HG02840 (cell line): ENCODE results near the gene ANKLE1.
"Not testable (repeated sequence)": the region's sequence is repeated elsewhere in the genome, so short reads cannot be mapped to it uniquely, and the experiment has no call there.

Experiments used
- ATAC-seq: cut with Tn5 transposase; IDR thresholded peaks from one replicate; pipeline ENCODE4 v1.9.1; 2021; ENCODE audit warnings: mild to moderate bottlenecking, moderate library complexity, moderate number of reproducible peaks; ENCODE audit not compliant: unreplicated experiment, low FRiP score

The ANKLE1 gene

DNA sequence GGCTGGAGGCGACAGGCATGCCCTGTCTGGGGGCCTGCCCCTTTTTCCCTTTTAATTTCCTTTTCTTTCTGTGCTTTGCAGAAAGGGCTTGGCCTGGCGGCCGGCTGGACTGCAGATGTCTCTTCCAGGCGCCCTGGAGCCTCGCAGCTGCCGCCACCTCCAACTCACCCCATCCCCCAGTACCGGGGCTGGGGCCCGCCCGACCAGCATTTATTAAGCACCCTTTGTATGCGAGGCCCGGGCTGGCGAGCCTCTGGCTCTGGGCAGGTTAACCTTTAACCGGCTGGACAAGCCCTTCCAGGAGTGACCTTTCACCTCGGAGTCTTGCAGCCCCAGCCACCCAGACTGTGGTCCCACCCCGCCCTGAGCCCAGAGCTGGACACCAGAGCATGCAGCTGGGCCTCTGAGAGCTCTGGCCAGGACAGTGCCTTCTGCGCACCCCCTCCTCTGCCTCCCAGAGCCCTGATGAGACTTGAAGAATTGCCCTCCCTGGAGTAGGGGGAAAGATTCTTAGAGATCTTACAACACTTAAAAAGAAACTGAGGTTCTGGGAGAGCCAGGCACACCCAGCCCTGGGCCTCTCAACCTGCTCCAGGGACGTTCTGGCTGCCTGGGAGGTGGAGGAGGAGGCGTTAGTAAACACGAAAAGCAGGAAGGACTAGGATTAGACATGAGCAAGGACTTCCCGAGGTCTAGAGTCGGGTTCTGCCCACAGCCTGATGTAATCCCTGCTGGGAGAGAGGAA lies 34.8 kb upstream of the ANKLE1 start:
- ATAC-seq: no peak

DNA sequence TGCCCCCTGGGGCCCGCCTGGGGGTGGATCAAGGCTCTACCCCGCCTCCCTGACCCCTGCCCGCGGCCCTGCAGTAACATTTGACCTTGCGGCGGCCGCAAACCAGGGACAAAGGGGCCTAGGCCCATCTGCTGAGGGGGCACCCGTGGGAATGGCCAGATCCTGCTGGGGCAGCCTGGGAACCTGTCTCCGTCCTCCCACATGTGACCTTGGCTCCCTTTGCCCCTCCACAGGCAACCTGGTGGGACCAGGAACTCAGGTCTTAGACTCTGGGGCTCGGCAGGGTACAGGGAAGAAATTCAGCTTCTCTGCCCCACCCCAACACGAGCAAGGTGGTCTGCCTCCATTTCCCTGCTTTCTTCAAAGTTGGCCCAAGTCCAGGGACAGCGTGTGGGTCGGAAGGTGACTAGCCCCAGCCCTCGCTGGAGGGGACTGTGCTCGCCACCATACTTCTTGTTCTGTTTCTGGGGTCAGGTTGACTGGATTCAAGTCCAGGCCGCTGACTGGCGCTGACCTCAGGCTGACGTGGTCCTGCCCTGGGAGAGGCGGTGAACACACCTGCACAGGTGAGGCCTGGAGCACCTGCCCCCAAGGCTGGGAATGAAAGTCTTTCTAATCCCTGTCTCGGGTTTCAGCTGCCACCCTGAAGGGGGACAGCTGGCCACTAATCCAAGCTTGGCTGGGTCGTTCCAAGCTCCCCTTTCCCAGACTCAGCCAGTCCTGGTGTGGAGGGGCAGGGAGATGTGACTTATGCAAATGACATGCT lies 33.5 kb upstream of the ANKLE1 start:
- ATAC-seq: no peak

DNA sequence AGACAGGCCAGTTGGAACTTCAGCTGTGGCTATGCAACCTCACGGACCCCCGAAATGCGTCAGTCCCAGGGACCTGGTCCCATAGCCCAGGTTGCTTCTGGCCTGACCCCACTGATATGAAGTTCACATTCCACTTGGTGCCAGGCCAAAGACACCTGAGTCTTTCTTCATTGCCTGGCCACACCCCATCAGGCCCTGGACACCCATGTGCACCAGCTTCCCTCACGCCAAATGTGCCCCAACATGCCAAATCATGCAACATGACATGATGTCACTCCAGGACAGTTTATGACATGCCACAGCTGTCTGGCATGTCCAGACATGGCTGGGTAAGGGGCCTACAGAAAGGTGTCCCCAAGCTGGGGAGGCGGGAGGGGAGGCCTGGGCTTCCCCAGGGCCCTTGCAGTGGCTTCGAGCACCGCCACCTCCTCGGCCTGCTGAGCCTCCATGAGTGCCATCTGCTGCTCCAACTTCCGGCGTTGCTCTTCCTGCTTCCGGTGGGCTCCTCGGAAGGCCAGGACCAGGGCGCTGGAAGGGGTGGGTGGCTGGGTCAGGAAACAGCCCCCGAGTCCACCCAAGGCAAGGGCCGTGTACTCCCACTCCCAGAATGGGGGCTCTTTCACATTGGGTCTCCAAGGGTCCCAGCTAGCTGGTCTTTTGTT lies 31.7 kb upstream of the ANKLE1 start:
- ATAC-seq: no peak

DNA sequence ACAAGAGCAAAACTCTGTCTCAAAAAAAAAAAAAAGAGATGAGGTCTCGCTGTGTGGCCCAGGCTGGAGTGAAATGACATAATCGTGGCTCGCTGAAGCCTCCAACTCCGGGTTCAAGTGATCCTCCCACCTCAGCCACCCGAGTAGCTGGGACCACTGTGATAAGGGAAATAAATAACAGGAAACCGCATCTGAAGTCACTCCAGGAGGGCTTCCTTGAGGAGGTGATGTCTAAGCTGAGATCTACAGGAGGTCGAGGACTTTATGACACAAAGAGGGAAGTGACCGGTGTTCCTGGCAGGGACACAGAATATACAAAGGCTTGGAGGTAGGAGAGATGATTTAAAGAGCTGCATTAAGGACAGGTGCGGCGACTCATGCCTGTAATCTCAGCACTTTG lies 27.1 kb upstream of the ANKLE1 start:
- no peak for ATAC-seq

DNA sequence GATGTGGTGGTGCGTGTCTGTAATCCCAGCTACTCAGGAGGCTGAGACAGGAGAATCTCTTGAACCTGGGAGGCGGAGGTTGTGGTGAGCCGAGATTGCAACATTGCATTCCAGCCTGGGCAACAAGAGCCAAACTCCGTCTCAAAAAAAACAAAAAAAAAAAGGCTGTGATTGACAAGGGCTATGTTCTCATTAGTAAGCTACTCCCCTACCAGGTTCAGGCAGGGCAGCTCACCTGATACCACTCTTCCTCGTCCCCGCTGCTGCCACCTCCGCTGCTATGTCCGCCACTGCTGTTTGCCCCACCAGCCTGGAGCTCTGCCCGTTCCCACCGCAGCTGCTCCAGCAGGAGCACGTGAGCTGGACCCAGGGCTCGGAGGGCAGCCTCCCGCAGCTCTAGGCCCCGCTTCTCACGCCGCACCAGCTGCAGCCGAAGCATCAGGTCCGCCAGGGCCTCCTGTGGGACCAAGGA lies 26.5 kb upstream of the ANKLE1 start:
- no peak for ATAC-seq

DNA sequence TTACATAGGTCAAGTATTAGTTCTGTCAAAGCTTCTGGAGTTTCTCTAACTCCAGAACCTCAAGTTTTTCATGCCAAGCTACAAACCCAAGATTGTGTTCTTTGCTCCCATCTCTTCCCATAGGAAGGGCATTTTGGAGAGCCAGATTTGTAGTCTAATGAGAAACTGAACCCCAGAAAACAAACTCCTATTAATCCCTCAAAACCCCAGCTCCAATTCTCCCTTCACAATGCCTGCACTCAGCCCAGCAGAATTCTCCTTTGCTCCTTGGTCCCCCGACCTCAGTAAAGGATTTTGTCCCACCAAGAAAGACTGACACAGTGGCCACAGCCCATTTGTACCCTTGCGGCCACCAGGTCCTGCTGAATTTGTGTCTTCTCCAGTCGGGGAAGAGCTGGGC lies 25.6 kb upstream of the ANKLE1 start:
- ATAC-seq: no peak

DNA sequence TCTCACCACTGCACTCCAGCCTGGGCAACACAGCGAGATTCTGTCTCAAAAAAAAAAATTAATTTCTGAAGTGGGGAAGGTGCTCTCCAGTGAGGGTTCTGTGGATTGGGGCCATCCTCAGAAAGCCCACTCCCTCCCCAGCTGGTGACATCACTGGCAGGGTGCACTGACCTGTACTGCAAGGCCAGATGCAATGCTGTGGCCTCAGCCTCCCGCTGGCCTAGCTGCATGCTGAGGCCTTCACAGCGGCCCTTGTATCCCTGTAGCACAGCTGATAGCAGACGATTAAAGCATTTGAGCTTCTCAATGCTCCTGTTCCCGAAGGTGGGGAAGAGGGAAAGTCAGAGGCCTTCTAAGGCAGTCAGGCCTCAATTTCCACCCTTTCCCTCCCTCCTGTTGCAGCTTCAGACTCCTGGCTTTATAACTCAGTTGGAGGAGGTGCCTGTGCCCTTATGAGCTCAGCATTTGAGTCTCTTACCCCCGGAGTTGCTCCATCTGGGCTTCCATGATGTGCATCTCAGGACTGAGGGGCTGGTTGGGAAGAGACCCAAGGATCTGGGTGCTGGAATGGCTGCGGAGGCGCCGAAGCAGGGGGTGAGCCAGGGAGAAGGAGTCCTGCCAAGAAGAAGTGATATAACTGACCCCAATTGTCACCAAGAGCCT lies 22.5 kb upstream of the ANKLE1 start:
- no peak for ATAC-seq

DNA sequence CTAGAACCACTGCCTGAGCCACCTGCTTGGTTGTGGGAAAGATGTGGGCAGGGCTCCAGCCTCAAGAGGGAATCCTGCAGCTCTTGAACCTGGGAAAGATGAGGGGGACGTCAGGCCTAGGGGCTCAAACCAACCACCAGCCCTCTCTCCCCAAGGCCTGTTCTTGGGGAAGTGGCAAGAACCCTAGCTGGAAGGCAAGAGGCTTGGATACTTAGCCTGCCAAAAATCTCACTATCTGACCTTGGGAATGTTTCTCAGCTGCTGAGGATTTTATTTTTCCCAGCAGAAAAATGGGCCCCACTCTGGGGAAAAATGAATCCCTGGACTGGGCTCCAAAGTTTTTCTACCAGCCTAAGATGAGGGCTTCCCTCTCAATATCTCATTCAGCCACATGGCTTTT lies 21.8 kb upstream of the ANKLE1 start:
- no peak for ATAC-seq

DNA sequence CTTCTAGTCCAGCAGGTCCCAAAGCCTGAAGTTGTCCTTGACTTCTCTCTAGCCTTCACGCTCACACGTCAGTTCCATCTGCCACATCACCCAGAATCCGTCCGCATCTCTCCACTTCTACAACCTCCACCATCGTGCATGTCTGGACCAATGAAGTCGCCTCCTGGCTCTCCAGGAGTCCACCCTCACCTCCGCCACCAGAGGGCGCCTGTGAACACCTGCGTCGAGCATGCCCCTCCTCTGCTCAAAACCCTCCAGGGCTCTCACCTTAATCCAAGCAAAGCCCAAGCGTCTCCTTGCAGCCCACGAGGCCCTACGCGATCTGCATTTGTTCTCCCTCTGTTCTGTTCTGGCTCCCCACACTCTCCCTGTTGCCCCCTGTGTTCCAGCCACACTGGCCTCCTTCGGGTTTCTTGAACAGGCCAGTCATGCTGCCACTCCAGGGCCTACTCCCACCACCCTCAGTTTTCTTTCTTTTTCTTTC lies 20.8 kb upstream of the ANKLE1 start:
- ATAC-seq: no peak

DNA sequence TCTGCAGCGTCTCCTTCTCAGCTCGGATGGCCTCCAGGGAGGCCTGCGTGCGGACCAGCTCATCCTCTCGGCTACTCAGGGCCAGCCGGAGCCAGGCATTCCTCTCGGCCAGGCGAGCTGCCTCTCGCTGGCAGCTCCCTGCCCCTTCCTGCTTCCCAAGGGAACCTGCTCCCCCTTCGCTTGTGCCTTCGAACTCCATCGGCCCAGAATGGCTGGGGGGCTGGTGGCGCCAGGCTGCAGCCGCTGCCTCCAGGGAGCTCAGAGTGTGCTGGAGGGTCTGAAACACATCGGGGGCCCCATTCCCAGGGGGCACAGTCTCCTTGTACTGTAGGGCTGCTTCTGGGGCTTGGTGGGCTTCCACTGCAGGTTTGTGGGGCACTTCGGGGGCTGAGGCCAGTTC lies 19.1 kb upstream of the ANKLE1 start:
- no peak for ATAC-seq

DNA sequence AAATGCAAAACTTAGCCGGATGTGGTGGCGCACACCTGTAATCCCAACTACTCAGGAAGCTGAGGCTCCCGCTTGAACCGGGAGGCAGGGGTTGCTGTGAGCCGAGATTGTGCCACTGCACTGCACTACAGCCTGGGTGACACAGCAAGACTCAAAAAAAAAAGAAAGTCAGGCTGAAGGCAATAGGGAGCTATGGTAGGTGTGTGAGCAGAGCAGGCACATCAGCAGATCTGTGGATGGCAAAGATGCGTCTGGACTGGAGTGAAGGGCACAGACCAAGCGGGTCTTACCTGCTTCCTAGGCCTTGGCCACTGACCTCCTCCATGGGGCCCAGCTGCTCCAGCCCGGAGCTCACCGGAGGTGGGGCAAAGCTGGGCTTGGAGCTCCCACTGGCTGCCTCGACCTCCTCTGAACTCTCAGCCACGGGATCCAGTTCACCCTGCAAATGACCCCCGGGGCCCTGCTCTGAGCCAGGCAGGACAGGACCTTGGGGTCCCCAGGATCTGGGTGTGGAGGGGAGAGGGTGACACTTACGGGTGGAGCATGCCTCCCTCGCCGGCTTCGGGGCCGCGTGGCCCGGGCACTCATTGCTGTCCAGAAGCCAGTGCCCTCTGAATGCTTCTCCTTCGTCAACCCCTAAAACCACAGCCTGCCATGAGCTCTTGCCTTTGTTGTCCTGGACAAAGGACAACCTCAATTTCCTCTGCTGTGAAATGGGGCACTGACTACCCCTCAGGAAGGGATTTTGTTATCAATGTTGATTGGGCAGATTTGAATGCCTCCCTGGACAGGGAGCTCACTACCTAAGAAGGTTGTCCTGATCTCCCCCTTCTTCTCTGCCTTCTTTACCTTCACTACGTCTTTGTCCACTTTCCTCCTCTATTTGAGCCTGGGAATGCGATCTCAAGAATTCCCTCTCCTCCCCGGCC lies 17.7 kb upstream of the ANKLE1 start:
- no peak for ATAC-seq

DNA sequence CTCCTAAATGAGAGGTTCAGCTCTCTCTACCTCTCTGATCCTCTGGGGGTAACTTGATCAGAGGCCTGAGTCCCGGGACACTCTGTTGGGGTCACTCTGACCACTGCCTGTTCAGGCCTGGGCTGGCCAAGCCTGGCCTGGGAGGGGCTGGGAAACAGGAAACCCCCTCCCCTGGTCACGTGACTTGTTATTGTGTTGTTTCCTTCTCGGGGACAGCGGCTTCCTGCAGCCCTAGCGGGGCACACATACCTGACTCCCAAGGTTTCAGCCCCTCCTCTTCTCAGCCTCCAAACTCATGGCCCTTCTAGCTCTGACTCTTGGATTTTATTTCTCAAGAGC lies 17.1 kb upstream of the ANKLE1 start, which contains the start of gene USHBP1:
Gene USHBP1, minus strand, starts transcription at position 105 of the 339 bp plus-strand sequence. CDS start 446 bp downstream, outside the sequence.
- no peak for ATAC-seq

DNA sequence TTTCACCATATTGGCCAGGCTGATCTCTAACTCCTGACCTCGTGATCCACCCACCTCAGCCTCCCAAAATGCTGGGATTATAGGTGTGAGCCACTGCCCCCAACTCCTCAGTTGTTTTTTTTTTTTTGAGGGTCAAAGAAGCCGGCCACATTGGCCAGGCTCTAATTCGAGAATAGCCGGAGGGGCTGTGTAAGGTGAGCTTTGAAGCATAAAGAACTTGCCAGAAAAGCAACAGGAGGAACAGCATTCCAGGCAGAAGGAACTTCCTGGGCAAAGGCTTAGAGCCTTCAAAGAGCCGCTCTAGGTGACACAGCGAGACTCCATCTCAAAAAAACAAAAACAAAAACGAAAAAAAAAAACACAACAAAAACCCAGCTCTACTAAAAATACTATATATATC lies 15.7 kb upstream of the ANKLE1 start:
- no peak for ATAC-seq

DNA sequence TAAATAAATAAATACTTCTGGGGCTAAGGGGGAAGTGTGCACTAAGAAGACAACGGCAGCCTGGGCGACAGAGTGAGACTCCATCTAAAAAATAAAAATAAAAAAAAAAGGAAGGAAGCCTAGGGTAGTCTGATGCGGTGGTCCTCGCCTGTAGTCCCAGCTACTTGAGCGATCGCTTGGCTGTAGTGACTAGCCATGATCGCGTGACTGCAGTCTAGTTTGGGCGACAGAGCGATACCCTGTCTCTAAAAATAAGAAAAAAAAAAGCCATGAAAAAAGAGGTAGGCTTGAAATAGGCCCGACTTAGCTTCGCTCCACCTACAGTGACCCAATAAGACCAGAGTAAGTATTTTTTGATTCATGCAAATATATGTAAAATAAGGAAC lies 15.1 kb upstream of the ANKLE1 start:
- no peak for ATAC-seq

DNA sequence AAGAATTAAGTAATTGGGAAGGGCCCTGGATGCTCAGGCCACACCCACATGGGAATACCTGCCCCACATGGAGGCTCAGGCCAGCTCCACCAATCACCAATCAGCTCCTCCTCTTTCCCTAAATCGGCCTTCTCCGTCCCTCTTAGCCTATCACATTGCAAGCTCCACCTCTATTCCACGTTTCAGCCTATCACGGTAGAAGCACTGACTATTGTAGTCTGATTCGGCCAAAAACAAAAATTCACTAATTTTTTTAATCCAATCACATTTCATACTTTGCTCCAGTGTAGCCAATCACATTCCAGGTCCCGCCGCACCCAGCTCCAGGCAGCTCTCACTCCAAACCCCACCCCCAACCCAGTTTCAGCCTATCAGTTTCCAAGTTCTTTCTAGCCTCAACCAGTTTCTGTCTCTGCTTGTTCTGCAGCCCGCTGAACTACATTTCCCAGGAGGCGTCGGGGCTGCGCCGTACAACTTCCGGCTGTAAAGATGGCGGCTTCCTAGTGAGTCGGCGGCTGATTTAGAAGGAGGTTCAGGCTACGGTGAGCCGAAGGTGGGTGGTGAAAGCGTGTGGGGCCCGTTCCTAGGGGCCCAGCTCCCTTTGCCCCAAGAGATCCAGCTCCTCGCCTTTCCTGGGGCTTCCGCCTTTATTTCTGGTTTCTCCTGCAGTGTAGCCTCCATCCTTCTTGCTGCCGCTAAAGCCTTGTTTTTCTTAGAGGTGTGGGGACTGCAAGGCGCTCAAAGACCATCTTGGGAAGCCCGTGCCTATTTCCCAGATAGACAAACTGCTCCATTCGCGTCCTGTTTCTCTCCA lies 14.5 kb upstream of the ANKLE1 start, which contains the start of gene BABAM1:
Gene BABAM1, plus strand, starts transcription at position 469 of the 814 bp plus-strand sequence. CDS start 1,364 bp downstream, outside the sequence.
- peak; percentile 89 for ATAC-seq

DNA sequence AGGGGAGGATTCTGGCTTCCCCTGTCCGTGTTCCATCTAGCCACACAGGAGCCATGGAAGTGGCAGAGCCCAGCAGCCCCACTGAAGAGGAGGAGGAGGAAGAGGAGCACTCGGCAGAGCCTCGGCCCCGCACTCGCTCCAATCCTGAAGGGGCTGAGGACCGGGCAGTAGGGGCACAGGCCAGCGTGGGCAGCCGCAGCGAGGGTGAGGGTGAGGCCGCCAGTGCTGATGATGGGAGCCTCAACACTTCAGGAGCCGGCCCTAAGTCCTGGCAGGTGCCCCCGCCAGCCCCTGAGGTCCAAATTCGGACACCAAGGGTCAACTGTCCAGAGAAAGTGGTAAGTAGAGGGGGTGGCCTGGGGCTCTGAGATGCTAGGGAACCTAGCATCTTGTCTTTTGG lies 12.9 kb upstream of the ANKLE1 start:
- ATAC-seq: no peak

DNA sequence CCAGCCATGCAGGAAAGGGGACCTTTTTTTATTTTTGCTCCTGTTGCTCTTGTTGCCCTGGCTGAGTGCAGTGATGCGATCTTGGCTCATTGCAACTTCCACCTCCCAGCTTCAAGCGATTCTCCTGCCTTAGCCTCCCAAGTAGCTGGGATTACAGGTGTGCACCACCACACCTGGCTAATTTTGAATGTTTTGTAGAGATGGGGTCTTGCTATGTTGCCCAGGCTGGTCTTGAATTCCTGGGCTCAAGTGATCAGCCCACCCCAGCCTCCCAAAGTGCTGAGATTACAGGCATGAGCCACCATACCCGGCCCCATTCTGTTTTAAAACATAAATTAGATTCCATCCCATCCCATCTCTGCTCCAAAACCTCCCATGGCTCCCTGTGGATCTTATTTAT lies 6.8 kb upstream of the ANKLE1 start:
- not testable (repeated sequence) for ATAC-seq

DNA sequence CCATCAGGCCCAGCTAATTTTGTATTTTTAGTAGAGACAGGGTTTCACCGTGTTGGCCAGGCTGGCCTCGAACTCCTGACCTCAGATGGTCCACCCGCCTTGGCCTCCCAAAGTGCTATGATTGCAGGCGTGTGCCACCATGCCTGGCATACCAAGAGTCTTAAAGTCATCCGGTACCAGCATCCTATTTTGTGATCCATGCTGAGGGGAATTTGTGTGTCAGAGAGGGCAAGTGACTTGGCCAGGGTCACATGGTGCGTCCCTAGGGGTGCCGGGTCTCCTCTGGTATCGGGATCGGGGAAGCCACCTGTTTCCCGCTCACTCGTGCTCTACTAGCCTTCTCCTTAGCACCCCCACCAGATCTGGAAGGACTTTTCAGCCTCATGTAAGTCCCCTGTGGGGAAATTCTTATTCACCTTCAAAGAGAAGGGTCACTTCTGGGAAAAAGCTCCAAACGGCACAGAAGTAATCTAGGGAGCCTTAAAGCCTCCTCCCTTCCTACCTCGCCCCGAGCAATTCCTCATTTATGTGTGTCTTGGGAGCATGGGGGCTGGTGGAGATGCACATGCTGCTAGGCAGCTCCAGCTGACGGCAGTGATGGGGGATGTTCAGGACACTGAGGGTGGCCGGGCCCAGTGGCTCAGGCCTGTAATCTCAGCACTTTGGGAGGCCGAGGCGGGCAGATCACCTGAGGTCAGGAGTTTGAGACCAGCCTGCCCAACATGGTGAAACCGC lies 6.1 kb upstream of the ANKLE1 start:
- no peak for ATAC-seq
